ENCODE measurements around the gene MMRN2. TPM values are rescaled to one million over a fixed set of nuclear protein-coding genes. Genes with fewer than 3 reads are reported as not detected.

The MMRN2 gene
- total and polyA plus RNA-seq, 2 of the 8 experiments (the other 6 are each of a cell fraction or from before 2014, with no cell fraction given): 1.2 TPM

Small RNAs within 50 kb of the gene (small RNA-seq; reads per million reads assigned to genes)
- gene BMS1P3 (ENCODE audit: insufficient read depth): not detected
- gene RNU1-19P (ENCODE audit: insufficient read depth): not detected

Other genes starting within 250 kb of the MMRN2 start
- 120 and 129 TPM in 2 replicates for gene BMPR1A, start 201.0 kb downstream of the MMRN2 start, total RNA-seq (2021; fragmentation: NEBNext Ultra II Directional; extraction: Animal tissue kit (Norgen Biotek cat#: 25700))
- 19.0 and 34.4 TPM in 2 replicates for gene BMPR1A, start 201.0 kb downstream of the MMRN2 start, polyA plus RNA-seq (2011; rRNA removed)
- gene SNCG, start 984 bp upstream of the MMRN2 start, total RNA-seq (2021; fragmentation: NEBNext Ultra II Directional; extraction: Animal tissue kit (Norgen Biotek cat#: 25700)): 4.4 and 4.8 TPM in 2 replicates
- 12.2 and 14.6 TPM in 2 replicates for gene SNCG, start 984 bp upstream of the MMRN2 start, polyA plus RNA-seq (2011; rRNA removed)
- not detected in 2 replicates for gene ADIRF, start 10.9 kb upstream of the MMRN2 start, total RNA-seq (2021; fragmentation: NEBNext Ultra II Directional; extraction: Animal tissue kit (Norgen Biotek cat#: 25700))
- not detected in 2 replicates for gene ADIRF, start 10.9 kb upstream of the MMRN2 start, polyA plus RNA-seq (2011; rRNA removed)
- gene FAM25A, start 62.7 kb upstream of the MMRN2 start, total RNA-seq (2021; fragmentation: NEBNext Ultra II Directional; extraction: Animal tissue kit (Norgen Biotek cat#: 25700)): not detected in 2 replicates
- gene FAM25A, start 62.7 kb upstream of the MMRN2 start, polyA plus RNA-seq (2011; rRNA removed): not detected in 2 replicates
- 93.6 and 96.2 TPM in 2 replicates for gene GLUD1, start 137.2 kb upstream of the MMRN2 start, total RNA-seq (2021; fragmentation: NEBNext Ultra II Directional; extraction: Animal tissue kit (Norgen Biotek cat#: 25700))
- 29.6 and 41.0 TPM in 2 replicates for gene GLUD1, start 137.2 kb upstream of the MMRN2 start, polyA plus RNA-seq (2011; rRNA removed)
- gene SHLD2, start 137.6 kb upstream of the MMRN2 start, total RNA-seq (2021; fragmentation: NEBNext Ultra II Directional; extraction: Animal tissue kit (Norgen Biotek cat#: 25700)): 31.6 and 32.4 TPM in 2 replicates
- gene SHLD2, start 137.6 kb upstream of the MMRN2 start, polyA plus RNA-seq (2011; rRNA removed): 4.5 and 7.9 TPM in 2 replicates